ENCODE measurements around the gene NUCB1. TPM values are rescaled to one million over a fixed set of nuclear protein-coding genes. Genes with fewer than 3 reads are reported as not detected.

NUCB1 gene
- total RNA-seq, 1 experiment from 2014 or later, result 162 TPM

DNA sequence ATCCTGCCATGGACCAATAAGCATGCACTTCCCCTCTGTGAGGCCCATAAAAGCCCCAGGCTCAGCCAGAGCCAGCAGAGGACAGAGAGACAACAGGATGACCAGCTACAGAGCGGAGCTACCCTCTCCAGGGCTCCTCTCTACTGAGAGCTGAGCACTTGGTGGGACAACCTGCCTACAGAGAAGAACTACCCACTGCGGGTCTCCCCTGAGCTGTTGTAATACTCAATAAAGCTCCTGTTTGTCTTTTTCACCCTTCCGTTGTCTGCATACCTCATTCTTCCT, 47.1 kb downstream of the NUCB1 start:
- TF ChIP-seq, protein P1, sequence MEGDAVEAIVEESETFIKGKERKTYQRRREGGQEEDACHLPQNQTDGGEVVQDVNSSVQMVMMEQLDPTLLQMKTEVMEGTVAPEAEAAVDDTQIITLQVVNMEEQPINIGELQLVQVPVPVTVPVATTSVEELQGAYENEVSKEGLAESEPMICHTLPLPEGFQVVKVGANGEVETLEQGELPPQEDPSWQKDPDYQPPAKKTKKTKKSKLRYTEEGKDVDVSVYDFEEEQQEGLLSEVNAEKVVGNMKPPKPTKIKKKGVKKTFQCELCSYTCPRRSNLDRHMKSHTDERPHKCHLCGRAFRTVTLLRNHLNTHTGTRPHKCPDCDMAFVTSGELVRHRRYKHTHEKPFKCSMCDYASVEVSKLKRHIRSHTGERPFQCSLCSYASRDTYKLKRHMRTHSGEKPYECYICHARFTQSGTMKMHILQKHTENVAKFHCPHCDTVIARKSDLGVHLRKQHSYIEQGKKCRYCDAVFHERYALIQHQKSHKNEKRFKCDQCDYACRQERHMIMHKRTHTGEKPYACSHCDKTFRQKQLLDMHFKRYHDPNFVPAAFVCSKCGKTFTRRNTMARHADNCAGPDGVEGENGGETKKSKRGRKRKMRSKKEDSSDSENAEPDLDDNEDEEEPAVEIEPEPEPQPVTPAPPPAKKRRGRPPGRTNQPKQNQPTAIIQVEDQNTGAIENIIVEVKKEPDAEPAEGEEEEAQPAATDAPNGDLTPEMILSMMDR (IDR thresholded peaks at IDR 0.05; ENCODE audit: unreplicated experiment), result no peak
- Mint-ChIP-seq H3K4me3 (ENCODE audit: low read depth, unreplicated experiment) (no peak overlapping the region), H3K36me3 (ENCODE audit: insufficient read depth, unreplicated experiment) (no peaks in the 10 kb centered on the region), H3K27ac (ENCODE audit: unreplicated experiment) (no peak overlapping the region), H3K4me1 (ENCODE audit: low read depth, unreplicated experiment) (no peaks in the 10 kb centered on the region), H3K27me3 (ENCODE audit: unreplicated experiment) (no peaks in the 10 kb centered on the region), H3K9me3 (ENCODE audit: low read depth, unreplicated experiment) (peaks cover 2% of the 10 kb centered on the region)
- CTCF ChIA-PET, result interaction anchor here (0.7 kb wide), 1 partner anchor 14 kb away, joined by 3 read pairs; the partner anchor contains the start of gene DHDH
- intact Hi-C loops (cut with micrococcal nuclease; ENCODE audit: unreplicated experiment), result no loop called here
- no peak for DNase-seq
- BruUV-seq (replicated peaks), result no TSS peak

DNA sequence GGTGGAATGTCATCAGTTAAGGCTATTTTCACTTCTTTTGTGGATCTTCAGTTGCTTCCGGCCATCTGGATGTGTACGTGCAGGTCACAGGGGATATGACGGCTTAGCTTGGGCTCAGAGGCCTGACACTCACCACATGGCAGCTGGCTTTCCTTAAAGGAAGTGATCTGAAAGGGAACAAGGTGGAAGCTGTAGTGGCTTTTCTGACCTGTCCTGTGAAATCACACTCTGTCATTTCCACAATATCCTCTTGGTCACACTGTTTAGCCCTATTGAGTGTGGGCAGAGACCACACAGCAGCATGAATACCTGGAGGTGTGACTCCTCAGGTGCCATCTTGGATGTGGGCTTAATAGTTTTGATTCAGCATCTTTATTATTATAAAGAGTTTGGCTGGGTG, 50.0 kb downstream of the NUCB1 start:
- intact Hi-C loops (cut with micrococcal nuclease; ENCODE audit: unreplicated experiment), result no loop called here
- peaks cover 2% of the 10 kb centered on the region for H3K9me3 Mint-ChIP-seq (ENCODE audit: low read depth, unreplicated experiment)
- H3K27me3 Mint-ChIP-seq (ENCODE audit: unreplicated experiment), result no peaks in the 10 kb centered on the region
- no peak for DNase-seq
- CTCF ChIA-PET, result no interaction called here
- peaks cover 6% of the 10 kb centered on the region for H3K4me1 Mint-ChIP-seq (ENCODE audit: low read depth, unreplicated experiment)
- no peak overlapping the region for H3K27ac Mint-ChIP-seq (ENCODE audit: unreplicated experiment)
- TF ChIP-seq, protein P1 (IDR thresholded peaks at IDR 0.05; ENCODE audit: unreplicated experiment), result no peak
- H3K4me3 Mint-ChIP-seq (ENCODE audit: low read depth, unreplicated experiment), result no peak overlapping the region
- BruUV-seq (replicated peaks), result no TSS peak
- H3K36me3 Mint-ChIP-seq (ENCODE audit: insufficient read depth, unreplicated experiment), result peaks cover 13% of the 10 kb centered on the region

DNA sequence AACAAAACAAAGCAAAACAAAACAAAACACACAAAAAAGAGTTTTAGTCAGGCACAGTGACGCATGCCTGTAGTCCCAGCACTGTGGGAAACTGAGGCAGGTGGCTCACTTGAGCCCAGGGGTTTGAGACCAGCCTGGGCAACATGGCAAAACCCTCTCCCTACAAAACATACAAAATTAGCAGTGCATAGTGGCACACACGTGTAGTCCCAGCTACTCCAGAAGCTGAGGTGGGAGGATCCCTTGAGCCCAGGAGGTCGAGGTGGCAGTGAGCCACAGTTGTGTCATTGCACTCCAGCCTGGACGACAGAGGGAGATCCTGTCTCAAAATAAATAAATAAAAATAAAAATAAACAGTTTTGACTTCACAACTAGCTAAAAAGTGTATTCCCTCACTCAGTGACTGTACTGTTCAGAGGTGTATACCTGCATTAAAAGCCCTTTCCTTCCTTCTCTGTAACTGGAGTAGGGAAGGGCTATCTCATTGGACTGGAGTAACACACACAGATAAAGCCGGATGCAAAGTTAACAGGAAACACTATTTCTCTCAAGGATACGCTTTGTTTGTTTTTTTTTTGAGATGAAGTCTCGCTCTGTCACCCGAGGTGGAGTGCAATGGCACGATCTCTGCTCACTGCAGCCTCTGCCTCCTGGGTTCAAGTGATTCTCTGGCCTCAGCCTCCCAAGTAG, 50.9 kb downstream of the NUCB1 start:
- H3K4me1 Mint-ChIP-seq (ENCODE audit: low read depth, unreplicated experiment), result peaks cover 12% of the 10 kb centered on the region
- no peak overlapping the region for H3K4me3 Mint-ChIP-seq (ENCODE audit: low read depth, unreplicated experiment)
- no TSS peak for BruUV-seq (replicated peaks)
- no peak overlapping the region for H3K27ac Mint-ChIP-seq (ENCODE audit: unreplicated experiment)
- H3K27me3 Mint-ChIP-seq (ENCODE audit: unreplicated experiment), result no peaks in the 10 kb centered on the region
- TF ChIP-seq, protein P1 (IDR thresholded peaks at IDR 0.05; ENCODE audit: unreplicated experiment), result no peak
- peaks cover 21% of the 10 kb centered on the region for H3K36me3 Mint-ChIP-seq (ENCODE audit: insufficient read depth, unreplicated experiment)
- DNase-seq, result no peak
- CTCF ChIA-PET, result no interaction called here
- peaks cover 2% of the 10 kb centered on the region for H3K9me3 Mint-ChIP-seq (ENCODE audit: low read depth, unreplicated experiment)
- intact Hi-C loops (cut with micrococcal nuclease; ENCODE audit: unreplicated experiment), result no loop called here

DNA sequence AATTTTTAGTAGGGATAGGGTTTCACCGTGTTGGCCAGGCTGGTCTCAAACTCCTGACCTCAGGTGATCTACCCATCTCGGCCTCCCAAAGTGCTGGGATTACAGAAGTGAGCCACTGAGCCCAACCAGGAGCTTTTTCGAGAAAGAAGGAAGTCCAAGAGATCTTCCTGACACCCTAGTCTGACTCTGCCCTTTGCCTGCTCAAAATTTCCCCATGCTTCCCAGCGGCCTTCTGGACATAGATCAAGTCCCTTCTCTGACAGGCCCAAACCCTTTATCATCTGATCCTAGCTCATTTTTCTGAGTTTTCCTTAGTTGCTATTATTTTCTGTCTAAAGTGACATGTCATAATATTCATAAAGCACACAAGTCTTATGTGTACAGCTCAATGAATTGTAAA, 53.0 kb downstream of the NUCB1 start:
- Mint-ChIP-seq H3K27me3 (ENCODE audit: unreplicated experiment) (no peaks in the 10 kb centered on the region), H3K27ac (ENCODE audit: unreplicated experiment) (no peak overlapping the region), H3K9me3 (ENCODE audit: low read depth, unreplicated experiment) (peaks cover 2% of the 10 kb centered on the region), H3K4me1 (ENCODE audit: low read depth, unreplicated experiment) (peaks cover 24% of the 10 kb centered on the region), H3K36me3 (ENCODE audit: insufficient read depth, unreplicated experiment) (peaks cover 41% of the 10 kb centered on the region), H3K4me3 (ENCODE audit: low read depth, unreplicated experiment) (no peak overlapping the region)
- DNase-seq, result no peak
- TF ChIP-seq, protein P1 (IDR thresholded peaks at IDR 0.05; ENCODE audit: unreplicated experiment), result no peak
- BruUV-seq (replicated peaks), result no TSS peak
- CTCF ChIA-PET, result no interaction called here
- intact Hi-C loops (cut with micrococcal nuclease; ENCODE audit: unreplicated experiment), result no loop called here

All from Calu3 (cell line).